ENCODE results near the gene PANX2. TPM values are rescaled to one million over a fixed set of nuclear protein-coding genes. Genes with fewer than 3 reads are reported as not detected.

PANX2 gene
- total and polyA plus RNA-seq, 2 of the 13 experiments (the other 11 are each of a cell fraction or from before 2014, with no cell fraction given), result 0.15 to 1.1 TPM

GRCh38 chr22:50145721-50146438, 24.7 kb upstream of the PANX2 start (continued):
- TF ChIP-seq, protein P1, sequence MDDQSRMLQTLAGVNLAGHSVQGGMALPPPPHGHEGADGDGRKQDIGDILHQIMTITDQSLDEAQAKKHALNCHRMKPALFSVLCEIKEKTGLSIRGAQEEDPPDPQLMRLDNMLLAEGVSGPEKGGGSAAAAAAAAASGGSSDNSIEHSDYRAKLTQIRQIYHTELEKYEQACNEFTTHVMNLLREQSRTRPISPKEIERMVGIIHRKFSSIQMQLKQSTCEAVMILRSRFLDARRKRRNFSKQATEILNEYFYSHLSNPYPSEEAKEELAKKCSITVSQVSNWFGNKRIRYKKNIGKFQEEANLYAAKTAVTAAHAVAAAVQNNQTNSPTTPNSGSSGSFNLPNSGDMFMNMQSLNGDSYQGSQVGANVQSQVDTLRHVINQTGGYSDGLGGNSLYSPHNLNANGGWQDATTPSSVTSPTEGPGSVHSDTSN (CRISPR knock-in tag; IDR thresholded peaks at IDR 0.05; ENCODE audit: borderline replicate concordance), result no peak
- TF ChIP-seq CCAR2 (optimal IDR thresholded peaks at IDR 0.05; ENCODE audit: low read depth, low read length) (no peak), CSRNP1 (CRISPR knock-in tag; IDR thresholded peaks at IDR 0.05) (peak; percentile 71), CENPX (CRISPR knock-in tag; IDR thresholded peaks at IDR 0.05) (no peak), DPF2 (CRISPR knock-in tag; IDR thresholded peaks at IDR 0.05; ENCODE audit: borderline replicate concordance, low read depth) (no peak), SRF (IDR thresholded peaks at IDR 0.05; ENCODE audit: low read depth, low read length) (no peak), ZNF263 (CRISPR knock-in tag; IDR thresholded peaks at IDR 0.05) (peak; percentile 83), ZNF446 (CRISPR knock-in tag; IDR thresholded peaks at IDR 0.05) (no peak), SMAD1 (CRISPR knock-in tag; IDR thresholded peaks at IDR 0.05; ENCODE audit: borderline replicate concordance, low read depth) (0 out of 2 replicates have a peak, but pooled peaks have one; percentile 20), ZBTB8A (CRISPR knock-in tag; IDR thresholded peaks at IDR 0.05; ENCODE audit: borderline replicate concordance, low read depth) (peak; percentile 59; the same call in 1 of the 2 replicates), TCF7L2 (IDR thresholded peaks at IDR 0.05; ENCODE audit: low read depth, low read length) (no peak), FOXK1 (CRISPR knock-in tag; IDR thresholded peaks at IDR 0.05; ENCODE audit: borderline replicate concordance, low read depth) (no peak), FOSL2 (CRISPR knock-in tag; IDR thresholded peaks at IDR 0.05) (no peak)
- TF ChIP-seq, protein P2, sequence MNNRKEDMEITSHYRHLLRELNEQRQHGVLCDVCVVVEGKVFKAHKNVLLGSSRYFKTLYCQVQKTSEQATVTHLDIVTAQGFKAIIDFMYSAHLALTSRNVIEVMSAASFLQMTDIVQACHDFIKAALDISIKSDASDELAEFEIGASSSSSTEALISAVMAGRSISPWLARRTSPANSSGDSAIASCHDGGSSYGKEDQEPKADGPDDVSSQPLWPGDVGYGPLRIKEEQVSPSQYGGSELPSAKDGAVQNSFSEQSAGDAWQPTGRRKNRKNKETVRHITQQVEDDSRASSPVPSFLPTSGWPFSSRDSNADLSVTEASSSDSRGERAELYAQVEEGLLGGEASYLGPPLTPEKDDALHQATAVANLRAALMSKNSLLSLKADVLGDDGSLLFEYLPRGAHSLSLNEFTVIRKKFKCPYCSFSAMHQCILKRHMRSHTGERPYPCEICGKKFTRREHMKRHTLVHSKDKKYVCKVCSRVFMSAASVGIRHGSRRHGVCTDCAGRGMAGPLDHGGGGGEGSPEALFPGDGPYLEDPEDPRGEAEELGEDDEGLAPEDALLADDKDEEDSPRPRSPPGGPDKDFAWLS (CRISPR knock-in tag; IDR thresholded peaks at IDR 0.05; ENCODE audit: borderline replicate concordance), result no peak
- TF ChIP-seq, protein P3, sequence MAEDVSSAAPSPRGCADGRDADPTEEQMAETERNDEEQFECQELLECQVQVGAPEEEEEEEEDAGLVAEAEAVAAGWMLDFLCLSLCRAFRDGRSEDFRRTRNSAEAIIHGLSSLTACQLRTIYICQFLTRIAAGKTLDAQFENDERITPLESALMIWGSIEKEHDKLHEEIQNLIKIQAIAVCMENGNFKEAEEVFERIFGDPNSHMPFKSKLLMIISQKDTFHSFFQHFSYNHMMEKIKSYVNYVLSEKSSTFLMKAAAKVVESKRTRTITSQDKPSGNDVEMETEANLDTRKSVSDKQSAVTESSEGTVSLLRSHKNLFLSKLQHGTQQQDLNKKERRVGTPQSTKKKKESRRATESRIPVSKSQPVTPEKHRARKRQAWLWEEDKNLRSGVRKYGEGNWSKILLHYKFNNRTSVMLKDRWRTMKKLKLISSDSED (CRISPR knock-in tag; IDR thresholded peaks at IDR 0.05), result no peak
- TF ChIP-seq, protein P4, sequence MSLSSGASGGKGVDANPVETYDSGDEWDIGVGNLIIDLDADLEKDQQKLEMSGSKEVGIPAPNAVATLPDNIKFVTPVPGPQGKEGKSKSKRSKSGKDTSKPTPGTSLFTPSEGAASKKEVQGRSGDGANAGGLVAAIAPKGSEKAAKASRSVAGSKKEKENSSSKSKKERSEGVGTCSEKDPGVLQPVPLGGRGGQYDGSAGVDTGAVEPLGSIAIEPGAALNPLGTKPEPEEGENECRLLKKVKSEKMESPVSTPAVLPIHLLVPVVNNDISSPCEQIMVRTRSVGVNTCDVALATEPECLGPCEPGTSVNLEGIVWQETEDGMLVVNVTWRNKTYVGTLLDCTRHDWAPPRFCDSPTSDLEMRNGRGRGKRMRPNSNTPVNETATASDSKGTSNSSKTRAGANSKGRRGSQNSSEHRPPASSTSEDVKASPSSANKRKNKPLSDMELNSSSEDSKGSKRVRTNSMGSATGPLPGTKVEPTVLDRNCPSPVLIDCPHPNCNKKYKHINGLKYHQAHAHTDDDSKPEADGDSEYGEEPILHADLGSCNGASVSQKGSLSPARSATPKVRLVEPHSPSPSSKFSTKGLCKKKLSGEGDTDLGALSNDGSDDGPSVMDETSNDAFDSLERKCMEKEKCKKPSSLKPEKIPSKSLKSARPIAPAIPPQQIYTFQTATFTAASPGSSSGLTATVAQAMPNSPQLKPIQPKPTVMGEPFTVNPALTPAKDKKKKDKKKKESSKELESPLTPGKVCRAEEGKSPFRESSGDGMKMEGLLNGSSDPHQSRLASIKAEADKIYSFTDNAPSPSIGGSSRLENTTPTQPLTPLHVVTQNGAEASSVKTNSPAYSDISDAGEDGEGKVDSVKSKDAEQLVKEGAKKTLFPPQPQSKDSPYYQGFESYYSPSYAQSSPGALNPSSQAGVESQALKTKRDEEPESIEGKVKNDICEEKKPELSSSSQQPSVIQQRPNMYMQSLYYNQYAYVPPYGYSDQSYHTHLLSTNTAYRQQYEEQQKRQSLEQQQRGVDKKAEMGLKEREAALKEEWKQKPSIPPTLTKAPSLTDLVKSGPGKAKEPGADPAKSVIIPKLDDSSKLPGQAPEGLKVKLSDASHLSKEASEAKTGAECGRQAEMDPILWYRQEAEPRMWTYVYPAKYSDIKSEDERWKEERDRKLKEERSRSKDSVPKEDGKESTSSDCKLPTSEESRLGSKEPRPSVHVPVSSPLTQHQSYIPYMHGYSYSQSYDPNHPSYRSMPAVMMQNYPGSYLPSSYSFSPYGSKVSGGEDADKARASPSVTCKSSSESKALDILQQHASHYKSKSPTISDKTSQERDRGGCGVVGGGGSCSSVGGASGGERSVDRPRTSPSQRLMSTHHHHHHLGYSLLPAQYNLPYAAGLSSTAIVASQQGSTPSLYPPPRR (CRISPR knock-in tag; IDR thresholded peaks at IDR 0.05; ENCODE audit: borderline replicate concordance), result peak; percentile 39; the same call in 1 of the 2 replicates

Measured in HepG2 (cell line).